ENCODE results near the gene BAHCC1. TPM values are rescaled to one million over a fixed set of nuclear protein-coding genes. Genes with fewer than 3 reads are reported as not detected.

The BAHCC1 gene
- total and polyA plus RNA-seq, 8 donors = 4.9 to 56.2 (median 9.4) TPM

DNA sequence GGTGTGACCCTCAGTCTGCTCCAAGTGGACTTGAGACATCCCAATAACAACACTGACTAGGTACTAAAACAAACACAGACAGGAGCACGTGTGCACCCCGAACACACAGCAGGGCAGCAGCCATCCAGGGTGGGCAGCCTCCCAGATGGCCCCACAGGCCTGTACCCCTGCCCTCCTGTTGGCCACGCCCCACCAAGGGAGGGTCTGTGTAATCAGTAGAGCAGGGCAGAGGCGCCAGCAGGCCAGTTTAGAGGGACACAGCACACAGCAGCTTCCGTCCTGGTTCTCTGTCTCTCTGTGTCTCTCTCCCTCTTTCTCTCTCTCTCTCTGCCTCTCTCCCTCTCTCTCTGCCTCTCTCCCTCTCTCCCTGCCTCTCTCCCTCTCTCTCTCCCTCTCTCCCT lies 95.9 kb downstream of the BAHCC1 start:
- TF ChIP-seq, protein P1, sequence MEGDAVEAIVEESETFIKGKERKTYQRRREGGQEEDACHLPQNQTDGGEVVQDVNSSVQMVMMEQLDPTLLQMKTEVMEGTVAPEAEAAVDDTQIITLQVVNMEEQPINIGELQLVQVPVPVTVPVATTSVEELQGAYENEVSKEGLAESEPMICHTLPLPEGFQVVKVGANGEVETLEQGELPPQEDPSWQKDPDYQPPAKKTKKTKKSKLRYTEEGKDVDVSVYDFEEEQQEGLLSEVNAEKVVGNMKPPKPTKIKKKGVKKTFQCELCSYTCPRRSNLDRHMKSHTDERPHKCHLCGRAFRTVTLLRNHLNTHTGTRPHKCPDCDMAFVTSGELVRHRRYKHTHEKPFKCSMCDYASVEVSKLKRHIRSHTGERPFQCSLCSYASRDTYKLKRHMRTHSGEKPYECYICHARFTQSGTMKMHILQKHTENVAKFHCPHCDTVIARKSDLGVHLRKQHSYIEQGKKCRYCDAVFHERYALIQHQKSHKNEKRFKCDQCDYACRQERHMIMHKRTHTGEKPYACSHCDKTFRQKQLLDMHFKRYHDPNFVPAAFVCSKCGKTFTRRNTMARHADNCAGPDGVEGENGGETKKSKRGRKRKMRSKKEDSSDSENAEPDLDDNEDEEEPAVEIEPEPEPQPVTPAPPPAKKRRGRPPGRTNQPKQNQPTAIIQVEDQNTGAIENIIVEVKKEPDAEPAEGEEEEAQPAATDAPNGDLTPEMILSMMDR (IDR thresholded peaks at IDR 0.05) = no peak
- no peak for TF ChIP-seq POLR2AphosphoS5 (IDR thresholded peaks at IDR 0.05)
- no peak for TF ChIP-seq POLR2A (IDR thresholded peaks at IDR 0.05)
- TF ChIP-seq EP300 (IDR thresholded peaks at IDR 0.05) = no peak
- 9 to 38% (median 23%) methylated on average over 4 to 5 of the region's 5 CpGs for WGBS, 5 donors
- no peak overlapping the region for H3K4me3 ChIP-seq
- peaks cover 0 to 19% (median 0%) of the 10 kb centered on the region in 3 donors for H3K27me3 ChIP-seq
- no peaks in the 10 kb centered on the region for H3K36me3 ChIP-seq
- intact Hi-C loops (cut with DNase I; ENCODE audit: low total_unique reads) = no loop called here
- H3K4me1 ChIP-seq = peaks cover 14 to 38% (median 23%) of the 10 kb centered on the region in 4 donors
- H3K9me3 ChIP-seq = no peaks in the 10 kb centered on the region
- peak in 1 of 2 donors; percentile 75 for DNase-seq
- H3K27ac ChIP-seq = no peak overlapping the region

DNA sequence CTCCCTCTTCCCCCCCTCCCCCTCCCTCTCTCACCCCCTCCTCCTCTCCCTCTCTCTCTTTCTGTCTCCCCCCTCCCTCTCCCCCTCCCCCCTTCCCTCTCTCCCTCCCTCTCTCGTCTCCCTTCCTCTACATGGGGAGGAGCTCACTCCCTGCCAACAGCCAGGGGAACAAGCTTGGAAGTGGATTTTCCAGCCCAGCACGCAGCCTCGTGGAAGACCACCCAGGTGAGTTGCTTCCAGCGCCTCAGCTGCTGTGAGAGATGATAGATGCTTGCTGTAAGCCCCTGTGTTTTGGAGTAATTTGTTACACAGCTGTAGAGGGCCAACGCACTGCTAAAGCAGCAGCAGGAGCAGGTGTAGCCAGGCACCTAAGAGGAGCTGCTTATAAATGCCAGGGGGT lies 96.5 kb downstream of the BAHCC1 start:
- no peak for TF ChIP-seq POLR2A (IDR thresholded peaks at IDR 0.05)
- no peak for TF ChIP-seq EP300 (IDR thresholded peaks at IDR 0.05)
- intact Hi-C loops (cut with DNase I; ENCODE audit: low total_unique reads) = no loop called here
- DNase-seq = peak in 1 of 2 donors; percentile 46
- peaks cover 14 to 38% (median 23%) of the 10 kb centered on the region in 4 donors for H3K4me1 ChIP-seq
- no peak overlapping the region for H3K4me3 ChIP-seq
- H3K27ac ChIP-seq = no peak overlapping the region
- no peaks in the 10 kb centered on the region for H3K36me3 ChIP-seq
- H3K27me3 ChIP-seq = peaks cover 0 to 19% (median 0%) of the 10 kb centered on the region in 3 donors
- H3K9me3 ChIP-seq = no peaks in the 10 kb centered on the region
- WGBS, 5 donors = 15 to 46% (median 32%) methylated on average over 3 to 5 of the region's 5 CpGs

DNA sequence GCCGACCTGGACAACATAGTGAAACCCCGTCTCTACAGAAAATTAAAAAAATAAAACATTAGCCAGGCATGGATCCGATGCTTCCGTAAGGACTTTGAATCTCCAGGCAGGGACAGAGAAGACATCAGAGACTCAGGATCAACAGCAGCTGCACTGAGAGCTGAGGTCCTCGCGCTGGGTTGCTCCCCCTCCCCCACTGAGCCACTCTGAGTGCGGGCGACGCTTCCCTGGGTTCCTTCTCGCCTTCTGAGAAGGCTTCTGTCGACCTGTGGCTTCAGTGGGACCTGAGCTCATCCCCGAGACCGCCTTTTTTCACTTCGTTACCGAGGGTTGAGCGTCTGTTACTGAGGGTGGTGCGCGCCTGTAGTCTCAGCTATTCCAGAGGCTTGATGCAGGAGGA lies 96.9 kb downstream of the BAHCC1 start:
- Histone ChIP-seq H3K9me3 (no peaks in the 10 kb centered on the region), H3K4me3 (no peak overlapping the region), H3K36me3 (no peaks in the 10 kb centered on the region), H3K27ac (no peak overlapping the region), H3K4me1 (peaks cover 14 to 35% (median 21%) of the 10 kb centered on the region in 4 donors), H3K27me3 (peaks cover 0 to 19% (median 0%) of the 10 kb centered on the region in 3 donors)
- 64 to 72% (median 71%) methylated on average over 18 of the region's 18 CpGs for WGBS, 5 donors
- TF ChIP-seq POLR2AphosphoS5 (IDR thresholded peaks at IDR 0.05) (no peak), POLR2A (IDR thresholded peaks at IDR 0.05) (no peak), EP300 (IDR thresholded peaks at IDR 0.05) (no peak)
- TF ChIP-seq, protein P1 (IDR thresholded peaks at IDR 0.05) = no peak
- no peak for DNase-seq
- intact Hi-C loops (cut with DNase I; ENCODE audit: low total_unique reads) = no loop called here

DNA sequence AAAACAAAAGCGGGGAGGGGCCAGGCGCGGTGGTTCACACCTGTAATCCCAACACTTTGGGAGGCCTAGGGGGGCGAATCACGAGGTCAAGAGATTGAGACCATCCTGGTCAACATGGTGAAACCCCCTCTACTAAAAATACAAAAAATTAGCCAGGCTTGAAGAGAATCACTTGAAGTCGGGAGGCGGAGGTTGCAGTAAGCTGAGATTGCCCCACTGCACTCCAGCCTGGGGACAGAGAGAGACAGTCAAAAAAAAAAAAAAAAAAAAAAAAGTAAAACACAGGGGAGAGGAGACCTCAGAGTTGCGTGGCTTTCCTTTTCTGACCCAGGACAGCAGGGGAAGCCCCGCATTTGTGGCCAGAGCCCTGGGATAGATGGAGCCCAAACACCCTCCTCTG lies 97.4 kb downstream of the BAHCC1 start:
- Histone ChIP-seq H3K27me3 (peaks cover 0 to 19% (median 0%) of the 10 kb centered on the region in 3 donors), H3K4me3 (no peak overlapping the region), H3K27ac (no peak overlapping the region), H3K4me1 (peaks cover 10 to 30% (median 16%) of the 10 kb centered on the region in 4 donors), H3K9me3 (no peaks in the 10 kb centered on the region), H3K36me3 (no peaks in the 10 kb centered on the region)
- no peak for DNase-seq
- TF ChIP-seq POLR2A (IDR thresholded peaks at IDR 0.05) (no peak), POLR2AphosphoS5 (IDR thresholded peaks at IDR 0.05) (no peak), EP300 (IDR thresholded peaks at IDR 0.05) (no peak)
- TF ChIP-seq, protein P1 (IDR thresholded peaks at IDR 0.05) = no peak
- 81 to 90% (median 85%) methylated on average over 9 of the region's 9 CpGs for WGBS, 5 donors
- intact Hi-C loops (cut with DNase I; ENCODE audit: low total_unique reads) = no loop called here
